ENCODE measurements around the gene FASN. TPM values are rescaled to one million over a fixed set of nuclear protein-coding genes. Genes with fewer than 3 reads are reported as not detected.

The FASN gene
- total and polyA plus RNA-seq, 9 donors, result 1.3 to 168 (median 42.7) TPM

DNA sequence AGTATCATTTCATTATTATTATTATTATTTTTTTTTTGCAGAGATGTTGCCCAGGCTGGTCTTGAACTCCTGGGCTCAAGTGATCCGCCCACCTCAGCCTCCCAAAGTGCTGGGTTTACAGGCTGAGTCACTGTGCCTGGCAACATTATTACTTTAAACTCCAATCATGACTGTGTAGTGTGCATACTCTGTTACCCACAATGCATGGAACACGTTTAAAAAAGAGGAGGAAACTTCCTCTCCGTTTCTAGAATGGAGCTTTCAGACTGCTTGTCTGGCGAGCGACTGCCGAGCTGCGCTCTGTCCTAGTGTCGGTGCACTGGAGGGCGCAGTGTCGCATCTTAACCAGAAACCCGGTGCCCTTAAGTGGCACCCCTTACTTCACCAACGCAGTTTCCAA lies 22.1 kb upstream of the FASN start:
- Histone ChIP-seq H3K4me3 (no peak overlapping the region), H3K36me3 (no peaks in the 10 kb centered on the region), H3K27ac (no peak overlapping the region), H3K27me3 (no peaks in the 10 kb centered on the region), H3K9me3 (no peaks in the 10 kb centered on the region), H3K4me1 (ENCODE audit: insufficient read depth) (no peaks in the 10 kb centered on the region)
- no peak for DNase-seq
- 60 to 71% (median 71%) methylated on average over 12 of the region's 12 CpGs for WGBS, 3 donors
- TF ChIP-seq, protein P1, sequence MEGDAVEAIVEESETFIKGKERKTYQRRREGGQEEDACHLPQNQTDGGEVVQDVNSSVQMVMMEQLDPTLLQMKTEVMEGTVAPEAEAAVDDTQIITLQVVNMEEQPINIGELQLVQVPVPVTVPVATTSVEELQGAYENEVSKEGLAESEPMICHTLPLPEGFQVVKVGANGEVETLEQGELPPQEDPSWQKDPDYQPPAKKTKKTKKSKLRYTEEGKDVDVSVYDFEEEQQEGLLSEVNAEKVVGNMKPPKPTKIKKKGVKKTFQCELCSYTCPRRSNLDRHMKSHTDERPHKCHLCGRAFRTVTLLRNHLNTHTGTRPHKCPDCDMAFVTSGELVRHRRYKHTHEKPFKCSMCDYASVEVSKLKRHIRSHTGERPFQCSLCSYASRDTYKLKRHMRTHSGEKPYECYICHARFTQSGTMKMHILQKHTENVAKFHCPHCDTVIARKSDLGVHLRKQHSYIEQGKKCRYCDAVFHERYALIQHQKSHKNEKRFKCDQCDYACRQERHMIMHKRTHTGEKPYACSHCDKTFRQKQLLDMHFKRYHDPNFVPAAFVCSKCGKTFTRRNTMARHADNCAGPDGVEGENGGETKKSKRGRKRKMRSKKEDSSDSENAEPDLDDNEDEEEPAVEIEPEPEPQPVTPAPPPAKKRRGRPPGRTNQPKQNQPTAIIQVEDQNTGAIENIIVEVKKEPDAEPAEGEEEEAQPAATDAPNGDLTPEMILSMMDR (IDR thresholded peaks at IDR 0.05), result no peak
- TF ChIP-seq POLR2A (IDR thresholded peaks at IDR 0.05), result no peak
- TF ChIP-seq EP300 (IDR thresholded peaks at IDR 0.05), result no peak
- intact Hi-C loops (cut with DNase I), result no loop called here

DNA sequence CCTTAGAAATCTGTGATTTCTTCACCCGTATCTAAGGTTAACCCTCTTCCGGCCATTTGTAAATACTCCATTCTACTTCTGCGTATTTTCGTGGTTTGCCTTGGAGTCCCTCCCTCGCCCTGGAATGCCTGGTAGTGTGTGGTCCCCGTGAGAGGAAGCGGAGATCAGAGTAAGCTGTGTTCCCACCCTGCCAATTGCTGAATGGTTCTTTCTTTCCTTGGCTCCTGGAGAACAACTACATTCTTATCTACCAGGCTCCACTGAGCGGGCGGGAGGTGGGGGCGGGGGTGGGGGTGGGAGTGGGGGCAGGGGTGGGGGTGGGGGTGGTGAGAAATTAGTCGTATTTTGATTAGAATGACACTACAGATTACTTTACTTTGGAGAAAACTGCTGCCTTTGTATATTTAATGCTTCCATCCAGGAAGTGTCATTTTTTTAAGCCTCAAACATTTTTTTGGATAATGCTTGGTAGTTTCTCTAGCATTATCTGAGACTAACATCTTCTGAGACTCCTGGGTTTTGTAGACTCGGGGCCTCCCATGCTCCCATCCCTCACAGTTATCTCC lies 20.9 kb upstream of the FASN start:
- 4 to 27% (median 20%) methylated on average over 12 of the region's 12 CpGs for WGBS, 3 donors
- Histone ChIP-seq H3K27me3 (no peaks in the 10 kb centered on the region), H3K4me1 (ENCODE audit: insufficient read depth) (no peaks in the 10 kb centered on the region), H3K9me3 (no peaks in the 10 kb centered on the region), H3K27ac (no peak overlapping the region), H3K4me3 (no peak overlapping the region), H3K36me3 (no peaks in the 10 kb centered on the region)
- DNase-seq, result no peak
- TF ChIP-seq, protein P1 (IDR thresholded peaks at IDR 0.05), result no peak
- TF ChIP-seq POLR2A (IDR thresholded peaks at IDR 0.05), result no peak
- TF ChIP-seq EP300 (IDR thresholded peaks at IDR 0.05), result no peak
- intact Hi-C loops (cut with DNase I), result no loop called here

DNA sequence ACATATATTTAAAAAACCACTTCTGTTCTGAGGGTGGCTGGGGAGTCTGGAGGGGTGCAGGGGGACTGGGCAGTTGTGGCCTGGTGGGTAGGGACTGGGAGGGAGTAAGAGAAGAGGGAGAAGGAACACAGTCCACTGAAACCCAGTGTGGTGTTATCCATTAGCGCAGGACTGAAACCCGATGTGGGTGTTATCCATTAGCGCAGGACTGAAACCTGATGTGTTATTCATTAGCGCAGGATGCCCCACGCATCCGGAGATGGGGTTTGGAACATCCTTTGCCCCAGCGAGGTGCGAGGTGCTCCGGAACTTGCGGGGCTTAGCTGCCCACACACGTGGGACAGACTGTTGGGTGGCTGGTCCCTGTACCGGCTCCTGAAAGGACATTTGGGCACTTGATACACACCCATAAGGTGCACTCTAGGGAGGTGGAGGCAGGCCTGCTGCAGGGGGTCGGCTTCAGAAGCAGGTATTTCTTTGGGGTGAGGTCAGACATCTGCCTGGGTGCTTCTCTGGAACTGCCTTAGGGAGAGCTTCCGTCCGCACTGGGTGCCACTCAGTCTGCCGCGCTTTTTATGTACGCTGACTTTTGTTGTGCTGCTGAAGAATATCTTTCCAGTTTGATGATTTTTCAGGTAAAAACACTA lies 20.3 kb upstream of the FASN start:
- intact Hi-C loops (cut with DNase I), result no loop called here
- H3K4me3 ChIP-seq, result no peak overlapping the region

DNA sequence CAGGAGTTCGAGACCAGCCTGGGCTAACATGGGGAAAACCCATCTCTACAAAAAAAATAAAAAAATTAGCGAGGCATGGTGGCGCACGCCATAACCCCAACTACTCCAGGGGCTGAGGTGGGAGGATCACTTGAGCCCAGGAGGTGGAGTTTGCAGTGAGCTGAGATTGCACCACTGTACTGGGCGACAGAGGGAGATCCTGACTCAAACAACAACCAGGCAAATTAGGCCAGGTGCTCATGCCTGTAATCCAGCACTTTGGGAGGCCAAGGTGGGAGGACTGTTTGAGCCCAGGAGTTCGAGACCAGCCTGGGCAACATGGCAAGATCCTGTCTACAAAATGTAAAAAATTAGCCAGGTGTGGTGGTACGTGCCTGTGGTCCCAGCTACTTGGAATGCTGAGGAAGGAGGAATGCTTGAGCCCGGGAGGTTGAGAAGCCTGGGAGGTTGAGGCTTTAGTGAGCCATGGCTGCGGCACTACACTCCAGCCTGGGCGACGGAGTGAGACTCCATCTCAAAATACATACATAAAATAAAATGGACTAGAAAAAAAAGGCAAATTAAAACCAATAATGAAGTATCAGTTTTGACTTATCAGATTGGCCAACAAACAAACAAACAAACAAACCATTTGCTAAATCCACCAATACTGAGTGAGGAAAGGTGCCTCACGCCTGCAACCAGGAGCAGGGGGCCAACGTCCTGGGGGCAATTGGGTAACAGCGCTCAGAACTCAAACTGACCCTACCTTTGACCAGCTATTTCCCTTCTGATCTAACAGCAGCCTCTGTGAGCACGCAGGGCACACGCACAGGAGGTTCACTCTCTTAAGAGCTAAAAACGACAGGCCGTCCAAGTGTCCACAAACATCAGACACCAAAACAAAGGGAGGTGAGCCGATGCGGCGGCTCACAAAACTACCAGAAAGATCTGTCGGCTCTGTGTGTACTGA lies 19.4 kb upstream of the FASN start:
- WGBS, 3 donors, result 89 to 93% (median 92%) methylated on average over 22 of the region's 22 CpGs
- no peak for DNase-seq
- H3K27ac ChIP-seq, result no peak overlapping the region
- H3K27me3 ChIP-seq, result no peaks in the 10 kb centered on the region
- intact Hi-C loops (cut with DNase I), result no loop called here
- H3K4me3 ChIP-seq, result no peak overlapping the region
- H3K4me1 ChIP-seq (ENCODE audit: insufficient read depth), result no peaks in the 10 kb centered on the region
- TF ChIP-seq, protein P1 (IDR thresholded peaks at IDR 0.05), result no peak
- TF ChIP-seq POLR2A (IDR thresholded peaks at IDR 0.05), result no peak
- TF ChIP-seq EP300 (IDR thresholded peaks at IDR 0.05), result no peak
- H3K36me3 ChIP-seq, result no peaks in the 10 kb centered on the region
- no peaks in the 10 kb centered on the region for H3K9me3 ChIP-seq

More for the DNA sequence above, 20.3 kb upstream of the FASN start:
- TF ChIP-seq, protein P1 (IDR thresholded peaks at IDR 0.05), result no peak
- TF ChIP-seq POLR2A (IDR thresholded peaks at IDR 0.05), result no peak
- no peak for TF ChIP-seq EP300 (IDR thresholded peaks at IDR 0.05)
- WGBS, 3 donors, result 71 to 80% (median 78%) methylated on average over 18 of the region's 18 CpGs
- no peaks in the 10 kb centered on the region for H3K9me3 ChIP-seq
- DNase-seq, result no peak
- H3K36me3 ChIP-seq, result no peaks in the 10 kb centered on the region
- H3K4me1 ChIP-seq (ENCODE audit: insufficient read depth), result no peaks in the 10 kb centered on the region
- no peak overlapping the region for H3K27ac ChIP-seq
- no peaks in the 10 kb centered on the region for H3K27me3 ChIP-seq

Measured in ovary (tissue), 9 donors.